Stimulated activated naive B cell treated with anti-CD40 and anti-IgM and Interleukin-4, amounts not matched to agents 10 μg/mL and 1 μg/mL and 100 μg/mL, for 72 hours (primary cell): Measurements from ENCODE around the gene LIN7A.

ENCODE experiments used
- ATAC-seq, 2 donors: fragments of 150-1000 bp; cut with Tn5 transposase; replicated peaks; 2 replicates each; pipeline ENCODE4 v1.10.0; 2021; ENCODE audit warnings: moderate library complexity in 1 of 2
- DNase-seq: peaks from one replicate; pipeline ENCODE4 v3.0.0; 2021
- H3K27ac Mint-ChIP-seq: one replicate; pipeline ENCODE4 v1.8.0; 2022; ENCODE audit warnings: mild to moderate bottlenecking, mixed read lengths
- H3K27me3 Mint-ChIP-seq, 2 donors: one replicate each; pipeline ENCODE4 v1.8.0; 2022; ENCODE audit warnings: mixed read lengths in 2 of 2
- H3K36me3 Mint-ChIP-seq, 2 donors: one replicate each; pipeline ENCODE4 v1.8.0; 2022; ENCODE audit warnings: mixed read lengths in 2 of 2, mild to moderate bottlenecking in 1 of 2
- H3K4me1 Mint-ChIP-seq, 2 donors: one replicate each; pipeline ENCODE4 v1.8.0; 2022; ENCODE audit warnings: mixed read lengths in 2 of 2, mild to moderate bottlenecking in 1 of 2
- H3K4me3 Mint-ChIP-seq, 2 donors: one replicate each; pipeline ENCODE4 v1.8.0; 2022; ENCODE audit warnings: mild to moderate bottlenecking in 2 of 2, mixed read lengths in 2 of 2, moderate library complexity in 1 of 2
- H3K9me3 Mint-ChIP-seq, 2 donors: one replicate each; pipeline ENCODE4 v1.8.0; 2022; ENCODE audit warnings: mixed read lengths in 2 of 2, mild to moderate bottlenecking in 1 of 2

The LIN7A gene

GRCh38 chr12:80761838-80762237 is 175.9 kb downstream of the LIN7A start:
- H3K4me1 Mint-ChIP-seq: no peaks in the 10 kb centered on the region
- H3K27me3 Mint-ChIP-seq: no peaks in the 10 kb centered on the region
- ATAC-seq: no peak
- no peaks in the 10 kb centered on the region for H3K36me3 Mint-ChIP-seq
- no peaks in the 10 kb centered on the region for H3K9me3 Mint-ChIP-seq
- no peak for DNase-seq
- H3K4me3 Mint-ChIP-seq: no peak overlapping the region
- H3K27ac Mint-ChIP-seq: no peak overlapping the region

GRCh38 chr12:80756875-80757274 is 180.9 kb downstream of the LIN7A start:
- DNase-seq (no peak), ATAC-seq (no peak)
- H3K4me3 Mint-ChIP-seq: no peak overlapping the region
- no peaks in the 10 kb centered on the region for H3K36me3 Mint-ChIP-seq
- H3K27me3 Mint-ChIP-seq: no peaks in the 10 kb centered on the region
- no peak overlapping the region for H3K27ac Mint-ChIP-seq
- no peaks in the 10 kb centered on the region for H3K4me1 Mint-ChIP-seq
- peaks cover 0 to 5% of the 10 kb centered on the region in 2 donors for H3K9me3 Mint-ChIP-seq

GRCh38 chr12:80754274-80754673 is 183.5 kb downstream of the LIN7A start:
- Mint-ChIP-seq H3K27ac (no peak overlapping the region), H3K36me3 (no peaks in the 10 kb centered on the region), H3K4me3 (no peak overlapping the region), H3K9me3 (peaks cover 0 to 7% of the 10 kb centered on the region in 2 donors), H3K27me3 (no peaks in the 10 kb centered on the region), H3K4me1 (no peaks in the 10 kb centered on the region)
- DNase-seq: no peak
- ATAC-seq: no peak

DNA sequence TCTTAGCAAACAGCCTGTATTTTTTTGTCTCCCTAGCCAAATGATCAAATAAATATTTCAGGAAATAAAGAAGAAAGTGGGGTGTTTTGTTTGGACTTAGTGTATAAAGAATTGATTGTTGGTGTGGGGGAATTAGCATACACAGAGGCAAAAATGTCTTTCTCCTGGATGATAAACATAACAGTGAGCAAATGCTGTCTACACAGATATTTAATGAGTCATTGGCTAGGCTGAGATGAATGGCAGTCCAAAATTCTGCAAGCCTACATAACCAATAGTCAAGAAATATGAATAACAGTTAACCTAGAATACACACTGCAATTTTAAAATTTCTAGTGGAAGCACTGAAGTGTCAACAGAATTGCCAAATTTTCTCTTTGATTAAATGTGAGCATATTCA is 185.3 kb downstream of the LIN7A start:
- Mint-ChIP-seq H3K36me3 (no peaks in the 10 kb centered on the region), H3K27ac (no peak overlapping the region), H3K4me3 (no peak overlapping the region), H3K4me1 (no peaks in the 10 kb centered on the region), H3K9me3 (peaks cover 0 to 7% of the 10 kb centered on the region in 2 donors), H3K27me3 (no peaks in the 10 kb centered on the region)
- DNase-seq (no peak), ATAC-seq (no peak)

GRCh38 chr12:80749456-80749855 is 188.3 kb downstream of the LIN7A start:
- DNase-seq (no peak), ATAC-seq (no peak)
- peaks cover 0 to 5% of the 10 kb centered on the region in 2 donors for H3K9me3 Mint-ChIP-seq
- H3K27ac Mint-ChIP-seq: no peak overlapping the region
- no peak overlapping the region for H3K4me3 Mint-ChIP-seq
- H3K4me1 Mint-ChIP-seq: no peaks in the 10 kb centered on the region
- no peaks in the 10 kb centered on the region for H3K27me3 Mint-ChIP-seq
- no peaks in the 10 kb centered on the region for H3K36me3 Mint-ChIP-seq

GRCh38 chr12:80747800-80748199 is 189.9 kb downstream of the LIN7A start:
- Mint-ChIP-seq H3K27me3 (no peaks in the 10 kb centered on the region), H3K27ac (no peak overlapping the region), H3K4me1 (no peaks in the 10 kb centered on the region), H3K36me3 (no peaks in the 10 kb centered on the region), H3K4me3 (no peak overlapping the region), H3K9me3 (peaks cover 0 to 3% of the 10 kb centered on the region in 2 donors)
- DNase-seq (no peak), ATAC-seq (no peak)

- no peaks in the 10 kb centered on the region for H3K36me3 Mint-ChIP-seq
- H3K27me3 Mint-ChIP-seq: no peaks in the 10 kb centered on the region
- H3K4me3 Mint-ChIP-seq: no peak overlapping the region
- H3K9me3 Mint-ChIP-seq: no peaks in the 10 kb centered on the region
- ATAC-seq (no peak), DNase-seq (no peak)
- no peaks in the 10 kb centered on the region for H3K4me1 Mint-ChIP-seq
- no peak overlapping the region for H3K27ac Mint-ChIP-seq
Measured at GRCh38 chr12:80745851-80746505, 191.8 kb downstream of the LIN7A start.
